Upper lobe of left lung (tissue), 6 donors: ENCODE results near the gene KRT4. TPM values are rescaled to one million over a fixed set of nuclear protein-coding genes. Genes with fewer than 3 reads are reported as not detected.

Experiments used
- ATAC-seq, 2 donors: fragments of 200-7000 bp; cut with Tn5 transposase; one replicate each; pipeline ENCODE4 v1.9.1; 2022; ENCODE audit warnings: mild to moderate bottlenecking in 2 of 2, moderate library complexity in 2 of 2; ENCODE audit not compliant: low FRiP score in 2 of 2
- DNase-seq, 2 donors: peaks; one replicate each; pipeline ENCODE4 v3.0.0-alpha.2; 2019 to 2020
- H3K27ac ChIP-seq, 4 donors: fragments of 200-600 bp; sonication (generic); one replicate each; pipeline ENCODE4 v1.5.1; 2016 to 2019
- H3K27me3 ChIP-seq, 4 donors: fragments of 200-600 bp; sonication (generic); one replicate each; pipeline ENCODE4 v1.5.1; 2017 to 2019
- H3K36me3 ChIP-seq, 4 donors: fragments of 200-600 bp; sonication (generic); one replicate each; pipeline ENCODE4 v1.5.1; 2016 to 2019
- H3K4me1 ChIP-seq, 4 donors: fragments of 200-600 bp; sonication (generic); one replicate each; pipeline ENCODE4 v1.5.1; 2018 to 2019
- H3K4me3 ChIP-seq, 4 donors: fragments of 200-600 bp; sonication (generic); one replicate each; pipeline ENCODE4 v1.5.1; 2017 to 2019; ENCODE audit warnings: mild to moderate bottlenecking in 2 of 4, moderate library complexity in 1 of 4
- H3K9me3 ChIP-seq, 4 donors: fragments of 200-600 bp; sonication (generic); one replicate each; pipeline ENCODE4 v1.5.1; 2018 to 2019
- EP300 ChIP-seq, 4 donors: sonication (generic); formaldehyde crosslinking; IDR thresholded peaks; one replicate each; pipeline ENCODE4 v1.5.1; 2017; ENCODE audit warnings: antibody characterized with exemption in 4 of 4, control low read depth in 2 of 4
- POLR2A ChIP-seq, 4 donors: fragments of 450-650 bp; IDR thresholded peaks; one replicate each; pipeline ENCODE4 v1.5.1; 2016 to 2017; ENCODE audit warnings: antibody characterized with exemption in 4 of 4, mild to moderate bottlenecking in 2 of 4
- POLR2AphosphoS5 ChIP-seq, 2 donors: sonication (generic); formaldehyde crosslinking; IDR thresholded peaks; one replicate each; pipeline ENCODE4 v1.5.1; 2017; ENCODE audit warnings: antibody characterized with exemption in 2 of 2
- WGBS, 2 donors: methylation state at CpG; one replicate each; pipeline ENCODE4 v1.1.5; 2017 to 2018; 5-methylcytosine and 5-hydroxymethylcytosine counted together
- total RNA-seq, 6 donors: library from RNA; depleted of rRNA in 4 of 6; stranded (reverse); fragments of >200 nt in 4 of 6; gene quantifications; one replicate each; pipeline versions ENCODE4 v1.1.0 to v1.2.1, GENCODE V29; 2016 to 2021
- TF ChIP-seq, protein P1 (sequence below), 6 experiments: fragments of 450-650 bp in 4 of 6; fragments of 200-600 bp in 2 of 6; sonication (generic) in 2 of 6; IDR thresholded peaks; one replicate each; pipeline ENCODE4 v1.5.1; 2016 to 2019; ENCODE audit warnings: antibody characterized with exemption in 6 of 6
- donor health status: DM: no; HTN: no; CAD: no; lungs with moderate emphysema.
- donor health status: DM: no; HTN: yes; CAD: no; lungs with severe emphysema.

The KRT4 gene
- total RNA-seq, 6 donors from 2014 or later, result 2.1 to 36.1 (median 15.1) TPM

DNA sequence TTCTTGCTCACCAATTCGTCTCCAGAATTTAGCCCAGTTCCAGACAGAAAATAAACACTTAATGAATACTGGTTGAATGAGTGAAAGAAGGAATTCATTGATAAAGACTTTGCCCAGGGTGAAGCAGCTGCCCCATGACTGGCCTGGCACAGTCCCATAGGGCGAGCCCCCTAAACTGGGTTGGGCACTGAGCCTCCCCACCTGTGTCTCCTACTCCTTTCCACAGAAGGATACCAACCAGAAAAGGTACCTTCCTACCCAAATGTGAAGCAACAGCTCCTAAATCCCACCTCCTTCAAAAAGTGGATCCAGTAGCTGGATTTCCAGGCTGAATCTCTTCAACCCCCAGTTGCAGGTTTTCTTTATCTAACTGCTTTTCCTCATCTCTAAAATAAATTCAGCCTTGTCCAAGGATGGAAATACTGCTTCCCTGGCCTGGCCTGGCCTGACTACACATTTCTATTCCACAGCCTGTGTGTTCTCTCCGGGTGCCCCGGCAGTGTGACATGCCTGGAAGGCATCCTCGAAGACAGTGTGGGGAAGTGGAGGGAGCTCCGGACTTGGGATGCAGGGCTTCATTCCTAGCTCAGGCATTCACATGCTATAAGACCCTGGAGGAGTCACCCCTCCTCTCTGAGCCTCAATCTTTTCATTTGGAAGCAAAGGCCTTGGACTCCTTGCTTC lies 25.6 kb downstream of the KRT4 start:
- Histone ChIP-seq H3K27me3 (peaks cover 0 to 24% (median 2%) of the 10 kb centered on the region in 4 donors), H3K4me3 (no peak overlapping the region), H3K4me1 (peaks cover 2 to 20% (median 9%) of the 10 kb centered on the region in 4 donors), H3K36me3 (no peaks in the 10 kb centered on the region), H3K27ac (no peak overlapping the region), H3K9me3 (no peaks in the 10 kb centered on the region)
- no peak for TF ChIP-seq POLR2AphosphoS5 (IDR thresholded peaks at IDR 0.05)
- TF ChIP-seq POLR2A (IDR thresholded peaks at IDR 0.05), result no peak
- no peak for TF ChIP-seq EP300 (IDR thresholded peaks at IDR 0.05)
- TF ChIP-seq, protein P1, sequence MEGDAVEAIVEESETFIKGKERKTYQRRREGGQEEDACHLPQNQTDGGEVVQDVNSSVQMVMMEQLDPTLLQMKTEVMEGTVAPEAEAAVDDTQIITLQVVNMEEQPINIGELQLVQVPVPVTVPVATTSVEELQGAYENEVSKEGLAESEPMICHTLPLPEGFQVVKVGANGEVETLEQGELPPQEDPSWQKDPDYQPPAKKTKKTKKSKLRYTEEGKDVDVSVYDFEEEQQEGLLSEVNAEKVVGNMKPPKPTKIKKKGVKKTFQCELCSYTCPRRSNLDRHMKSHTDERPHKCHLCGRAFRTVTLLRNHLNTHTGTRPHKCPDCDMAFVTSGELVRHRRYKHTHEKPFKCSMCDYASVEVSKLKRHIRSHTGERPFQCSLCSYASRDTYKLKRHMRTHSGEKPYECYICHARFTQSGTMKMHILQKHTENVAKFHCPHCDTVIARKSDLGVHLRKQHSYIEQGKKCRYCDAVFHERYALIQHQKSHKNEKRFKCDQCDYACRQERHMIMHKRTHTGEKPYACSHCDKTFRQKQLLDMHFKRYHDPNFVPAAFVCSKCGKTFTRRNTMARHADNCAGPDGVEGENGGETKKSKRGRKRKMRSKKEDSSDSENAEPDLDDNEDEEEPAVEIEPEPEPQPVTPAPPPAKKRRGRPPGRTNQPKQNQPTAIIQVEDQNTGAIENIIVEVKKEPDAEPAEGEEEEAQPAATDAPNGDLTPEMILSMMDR (IDR thresholded peaks at IDR 0.05), result no peak
- WGBS, 2 donors, result 78% methylated on average over 6 of the region's 6 CpGs
- DNase-seq, result no peak
- ATAC-seq, result no peak

DNA sequence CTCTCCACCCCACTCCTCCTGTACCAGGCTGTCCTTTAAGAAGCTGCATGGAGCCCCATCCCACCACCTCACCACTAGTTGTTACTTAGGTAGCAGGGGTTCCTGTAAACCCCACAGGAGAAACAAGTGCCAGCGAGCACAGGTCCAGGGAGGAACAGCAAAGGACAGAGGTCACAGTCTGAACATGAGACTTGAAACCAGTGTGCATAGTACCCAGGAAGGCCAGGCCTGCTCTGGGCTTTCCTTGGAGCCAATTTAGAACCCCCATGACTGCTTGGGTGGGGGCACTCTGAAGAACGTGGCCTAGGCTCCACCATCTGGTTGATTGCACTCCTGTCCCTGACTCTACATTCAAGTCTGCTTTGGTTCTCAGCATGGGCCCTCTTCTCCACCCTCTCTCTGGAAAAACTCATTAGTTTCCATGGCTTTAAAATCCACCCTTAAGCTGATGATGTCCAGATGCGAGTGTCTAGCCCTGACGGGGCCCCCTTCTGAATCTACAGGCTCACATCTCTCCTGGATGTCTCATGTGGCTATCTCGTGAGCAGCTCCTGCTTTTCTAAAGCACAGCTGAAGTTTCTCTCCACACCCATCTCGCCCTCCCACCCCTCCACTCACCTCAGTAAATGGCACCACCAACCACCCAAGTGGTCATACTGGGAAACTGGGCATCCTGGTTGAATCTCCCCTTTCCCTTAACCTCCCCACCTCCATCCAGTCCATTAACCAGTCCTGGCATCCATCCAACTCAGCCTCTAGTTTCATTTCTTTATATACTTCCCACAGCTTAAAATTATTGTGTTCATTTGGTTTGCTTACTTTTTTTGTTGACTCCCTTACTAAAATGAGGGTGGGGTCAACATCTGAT lies 26.4 kb downstream of the KRT4 start:
- WGBS, 2 donors, result 77 to 80% methylated on average over 4 to 6 of the region's 6 CpGs
- no peaks in the 10 kb centered on the region for H3K9me3 ChIP-seq
- no peak overlapping the region for H3K27ac ChIP-seq
- DNase-seq (no peak), ATAC-seq (no peak)
- H3K36me3 ChIP-seq, result no peaks in the 10 kb centered on the region
- TF ChIP-seq EP300 (IDR thresholded peaks at IDR 0.05) (no peak), POLR2A (IDR thresholded peaks at IDR 0.05) (no peak), POLR2AphosphoS5 (IDR thresholded peaks at IDR 0.05) (no peak)
- TF ChIP-seq, protein P1 (IDR thresholded peaks at IDR 0.05), result no peak
- H3K4me1 ChIP-seq, result peaks cover 2 to 20% (median 9%) of the 10 kb centered on the region in 4 donors
- peaks cover 0 to 24% (median 2%) of the 10 kb centered on the region in 4 donors for H3K27me3 ChIP-seq
- no peak overlapping the region for H3K4me3 ChIP-seq

DNA sequence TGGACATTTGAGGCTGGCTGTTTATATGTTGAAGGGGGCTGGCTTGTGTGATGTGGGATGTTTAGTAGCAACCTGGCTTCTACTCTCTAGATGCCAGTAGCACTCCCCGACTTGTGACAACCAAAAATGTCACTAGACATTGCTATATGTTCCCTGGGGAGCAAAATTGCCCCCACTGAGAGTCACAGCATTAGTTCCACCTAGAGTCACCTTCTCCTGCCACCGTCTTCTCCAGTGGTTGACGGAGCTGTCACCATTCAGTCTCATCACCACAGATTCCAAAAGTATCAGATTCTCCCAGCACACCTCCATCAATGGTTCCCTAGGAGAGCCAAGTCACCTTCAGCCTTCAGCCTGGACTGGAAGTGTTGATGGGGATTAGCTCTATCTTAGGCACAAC lies 29.0 kb downstream of the KRT4 start:
- ATAC-seq (no peak), DNase-seq (no peak)
- WGBS, 2 donors, result 86 to 88% methylated on average over 3 of the region's 3 CpGs
- Histone ChIP-seq H3K36me3 (no peaks in the 10 kb centered on the region), H3K27ac (no peak overlapping the region), H3K9me3 (no peaks in the 10 kb centered on the region), H3K27me3 (peaks cover 0 to 11% (median 0%) of the 10 kb centered on the region in 4 donors), H3K4me1 (peaks cover under 1 to 14% (median 5%) of the 10 kb centered on the region in 4 donors), H3K4me3 (no peak overlapping the region)
- no peak for TF ChIP-seq EP300 (IDR thresholded peaks at IDR 0.05)
- TF ChIP-seq, protein P1 (IDR thresholded peaks at IDR 0.05), result no peak
- TF ChIP-seq POLR2AphosphoS5 (IDR thresholded peaks at IDR 0.05), result no peak
- no peak for TF ChIP-seq POLR2A (IDR thresholded peaks at IDR 0.05)

DNA sequence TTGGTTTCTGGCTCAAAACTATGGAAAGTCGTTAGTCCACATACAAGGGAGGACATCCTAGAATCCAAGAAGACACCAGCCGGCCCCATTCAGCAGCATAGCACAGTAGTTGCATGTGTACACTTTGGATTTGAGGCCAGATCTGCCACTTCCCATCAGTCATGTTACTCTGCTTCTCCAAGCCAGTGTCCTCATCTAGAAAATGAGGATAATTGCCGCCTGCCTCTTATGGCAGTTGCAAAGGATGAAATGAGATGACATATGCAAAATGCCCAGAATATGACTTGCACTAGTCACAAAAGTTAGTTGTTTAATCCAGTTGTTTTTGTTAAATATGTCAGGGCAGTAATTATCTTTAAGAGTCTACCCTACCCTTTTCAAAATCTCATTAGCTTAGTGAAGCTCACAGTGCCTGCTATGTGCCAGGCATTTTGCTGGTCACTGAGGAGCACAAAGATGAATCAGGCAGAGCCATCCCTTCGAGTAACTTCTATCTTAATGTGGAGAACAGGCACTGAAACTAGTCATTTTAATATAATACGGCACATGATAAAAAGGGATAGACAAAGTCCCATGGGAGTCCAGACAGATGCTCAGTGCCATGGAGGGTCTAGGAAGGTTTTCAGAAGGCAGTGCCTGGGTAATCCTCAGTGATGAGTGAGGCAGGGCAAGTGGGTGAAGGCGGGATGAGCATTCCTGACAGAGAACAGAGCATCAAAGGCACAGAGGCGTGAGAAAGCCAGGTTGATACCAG lies 30.2 kb downstream of the KRT4 start:
- no peak overlapping the region for H3K4me3 ChIP-seq
- H3K36me3 ChIP-seq, result no peaks in the 10 kb centered on the region
- no peaks in the 10 kb centered on the region for H3K9me3 ChIP-seq
- no peak for DNase-seq
- H3K27me3 ChIP-seq, result no peaks in the 10 kb centered on the region
- ATAC-seq, result no peak
- H3K4me1 ChIP-seq, result peaks cover 0 to 14% (median 3%) of the 10 kb centered on the region in 4 donors
- H3K27ac ChIP-seq, result no peak overlapping the region
- WGBS, 2 donors, result 83 to 85% methylated on average over 7 of the region's 7 CpGs
- TF ChIP-seq POLR2AphosphoS5 (IDR thresholded peaks at IDR 0.05) (no peak), POLR2A (IDR thresholded peaks at IDR 0.05) (no peak), EP300 (IDR thresholded peaks at IDR 0.05) (no peak)
- TF ChIP-seq, protein P1 (IDR thresholded peaks at IDR 0.05), result no peak
